AG09309 (cell line): ENCODE data around the gene TMPRSS13.

Source experiments
- DNase-seq: peaks from one replicate; pipeline ENCODE4 v3.0.0-alpha.2; 2010; ENCODE audit warnings: low read depth
- H3K4me3 ChIP-seq: 2 replicates; pipeline ENCODE4 v1.5.1; 2011; ENCODE audit warnings: mild to moderate bottlenecking, low read depth, low read length, moderate library complexity; ENCODE audit not compliant: control insufficient read depth
- CTCF ChIP-seq: IDR thresholded peaks from 2 replicates; pipeline ENCODE4 v1.5.1; 2011; ENCODE audit warnings: mild to moderate bottlenecking, low read depth, low read length, inconsistent platforms; ENCODE audit not compliant: insufficient read depth, control insufficient read depth; ENCODE audit errors: missing control alignments

Gene TMPRSS13

GRCh38 chr11:117961896-117962295 is 32.7 kb upstream of the TMPRSS13 start:
- no peak for DNase-seq
- no peak for TF ChIP-seq CTCF

GRCh38 chr11:117960406-117960805 is 31.2 kb upstream of the TMPRSS13 start:
- no peak for DNase-seq
- no peak overlapping the region for H3K4me3 ChIP-seq
- no peak for TF ChIP-seq CTCF

More at GRCh38 chr11:117961896-117962295, 32.7 kb upstream of the TMPRSS13 start:
- H3K4me3 ChIP-seq, result no peak overlapping the region

DNA sequence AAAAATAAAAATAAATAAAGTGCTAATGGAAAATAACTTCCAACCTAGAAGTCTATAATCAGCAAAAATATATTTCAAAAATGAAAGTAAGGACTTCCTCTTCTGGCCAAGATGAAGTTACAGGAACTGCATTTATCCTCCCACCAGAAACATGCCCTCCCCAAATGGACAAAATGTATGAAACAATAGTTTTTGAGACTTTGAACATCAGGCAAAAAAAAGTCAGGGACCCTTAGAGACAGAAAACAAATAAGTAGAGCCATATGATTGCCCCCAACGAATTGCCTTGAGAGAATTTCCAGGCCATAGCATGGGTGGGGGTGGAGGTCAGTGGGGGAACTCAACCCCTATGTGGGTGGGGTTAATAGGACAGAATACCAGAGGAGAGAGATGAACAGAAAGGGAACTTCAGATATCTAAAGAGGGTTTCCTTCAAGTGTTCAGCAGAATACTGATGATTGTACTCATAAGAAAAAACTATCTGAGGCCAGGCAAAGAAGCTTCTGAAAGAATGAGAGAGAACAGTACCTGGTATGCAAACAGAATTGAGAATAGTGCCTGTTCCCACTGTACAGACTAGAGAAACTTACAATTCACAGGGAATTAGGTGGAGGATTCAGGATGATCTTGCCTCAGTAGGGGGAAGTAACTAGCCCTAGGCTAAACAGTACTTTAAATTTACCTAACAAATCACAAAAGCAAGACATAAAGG is 30.4 kb upstream of the TMPRSS13 start:
- DNase-seq, result no peak
- TF ChIP-seq CTCF, result no peak
- H3K4me3 ChIP-seq, result no peak overlapping the region

GRCh38 chr11:117958949-117959348 is 29.7 kb upstream of the TMPRSS13 start:
- no peak for TF ChIP-seq CTCF
- DNase-seq, result no peak
- no peak overlapping the region for H3K4me3 ChIP-seq

DNA sequence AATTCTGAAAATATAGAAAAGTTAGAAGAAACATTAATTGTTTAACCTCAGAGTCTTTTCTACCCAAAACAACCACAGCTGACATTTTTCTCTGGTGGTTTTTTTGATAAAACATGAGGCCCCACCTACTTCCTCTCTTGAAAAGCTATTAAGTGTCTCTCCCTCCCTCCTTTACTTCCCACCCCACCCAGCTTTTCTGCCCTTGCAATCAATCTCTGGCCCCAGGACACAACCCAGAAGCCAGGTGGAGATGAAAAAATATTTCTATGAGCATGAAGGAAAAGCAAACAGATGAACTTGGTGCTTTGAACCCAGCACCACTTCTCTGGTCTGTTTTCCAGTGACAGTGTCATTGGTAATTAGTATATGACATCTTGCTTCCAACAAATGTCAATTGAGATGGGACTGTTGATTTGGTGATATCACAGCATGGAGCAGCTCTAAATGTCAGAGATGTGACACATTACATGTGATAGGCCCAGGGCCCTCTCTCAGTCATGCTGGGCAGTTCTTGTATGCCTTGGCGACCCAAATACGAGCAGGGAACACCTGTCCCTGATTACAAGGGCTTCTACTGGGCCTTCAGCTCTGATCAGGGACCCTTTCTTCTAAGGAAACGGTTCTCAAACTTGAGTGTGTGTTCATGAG is 23.9 kb upstream of the TMPRSS13 start:
- no peak for TF ChIP-seq CTCF
- no peak overlapping the region for H3K4me3 ChIP-seq
- no peak for DNase-seq

DNA sequence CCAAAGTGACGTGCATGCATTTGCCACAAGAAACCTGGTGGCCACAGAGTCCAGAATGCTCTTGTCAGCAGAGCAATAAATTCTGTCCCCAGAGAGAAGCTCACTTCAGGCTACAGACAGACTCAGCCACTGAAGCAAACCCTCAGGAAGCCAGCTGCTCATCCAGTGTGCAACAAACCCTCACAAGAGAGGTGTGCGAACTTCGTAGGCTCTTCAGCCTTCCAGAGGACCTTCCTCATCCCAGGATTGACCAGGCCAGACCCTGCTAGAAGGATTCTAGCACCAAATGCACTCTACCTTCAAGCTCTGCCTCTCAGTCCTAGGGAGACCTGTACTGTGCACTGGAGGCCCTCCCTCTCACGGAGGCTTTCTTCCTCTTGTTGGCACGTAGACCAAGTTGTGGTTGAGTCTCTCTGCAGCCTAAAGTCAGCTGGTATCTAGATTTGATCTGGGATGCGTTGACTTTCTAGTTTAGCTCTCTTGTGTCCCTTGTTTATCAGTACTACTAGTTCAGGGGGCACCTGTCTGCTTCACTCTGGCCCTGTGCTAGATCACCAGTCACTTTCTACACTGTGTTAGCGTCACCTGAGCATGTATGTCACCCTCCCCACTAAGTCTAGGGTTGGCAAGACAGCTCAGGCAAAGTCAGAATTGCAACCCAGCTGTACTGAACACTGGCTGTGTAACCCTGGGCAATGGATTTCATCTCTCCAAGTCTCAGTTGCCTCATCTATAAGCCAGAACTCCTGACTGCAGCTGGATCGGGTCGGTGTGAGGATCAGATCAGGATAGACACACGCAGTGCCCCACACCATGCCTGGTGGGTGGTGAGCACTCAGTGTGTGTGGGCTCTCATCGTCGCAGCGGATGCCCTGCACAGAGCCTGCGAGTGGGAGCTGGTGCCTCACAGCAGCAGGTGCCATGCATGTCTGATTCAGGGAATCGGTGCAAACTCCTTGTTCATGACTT is 22.1 kb upstream of the TMPRSS13 start:
- DNase-seq, result no peak
- no peak for TF ChIP-seq CTCF
- H3K4me3 ChIP-seq, result no peak overlapping the region
